Measurements from ENCODE around the gene NDUFA7. TPM values are rescaled to one million over a fixed set of nuclear protein-coding genes. Genes with fewer than 3 reads are reported as not detected.
A peak's percentile ranks its signal among the peaks of the same experiment; 100 is the strongest.
"Not testable (repeated sequence)": the region's sequence is repeated elsewhere in the genome, so short reads cannot be mapped to it uniquely, and the experiment has no call there.

Gene NDUFA7
- total RNA-seq, 1 experiment from 2014 or later: 40.1 TPM

GRCh38 chr19:8349629-8350372, 28.6 kb upstream of the NDUFA7 start:
- H3K36me3 ChIP-seq, H3K4me3 ChIP-seq, H3K9me3 ChIP-seq, DNase-seq, H3K27me3 ChIP-seq: not testable (repeated sequence)

GRCh38 chr19:8343483-8343844, 22.3 kb upstream of the NDUFA7 start:
- no peaks in the 10 kb centered on the region for H3K9me3 ChIP-seq
- H3K4me3 ChIP-seq: peak overlapping the region; percentile 46
- no peaks in the 10 kb centered on the region for H3K36me3 ChIP-seq
- no peak for DNase-seq
- H3K27me3 ChIP-seq: peaks cover 26% of the 10 kb centered on the region

- peak; percentile 100 for DNase-seq
- H3K36me3 ChIP-seq: no peaks in the 10 kb centered on the region
Measured at GRCh38 chr19:8342684-8343482, 21.7 kb upstream of the NDUFA7 start, which contains the start of gene KANK3. Gene KANK3 (minus strand): TSS chr19:8343262. CDS start chr19:8337828, 5,434 bp downstream.

GRCh38 chr19:8342316-8342683, 21.1 kb upstream of the NDUFA7 start:
- DNase-seq: no peak
- Histone ChIP-seq H3K9me3 (no peaks in the 10 kb centered on the region), H3K36me3 (no peaks in the 10 kb centered on the region), H3K4me3 (no peak overlapping the region), H3K27me3 (peaks cover 28% of the 10 kb centered on the region)

More at GRCh38 chr19:8342684-8343482, 21.7 kb upstream of the NDUFA7 start, which contains the start of gene KANK3:
- Histone ChIP-seq H3K4me3 (peak within 1 kb of the TSS; percentile 46), H3K9me3 (no peaks in the 10 kb centered on the region), H3K27me3 (peaks cover 28% of the 10 kb centered on the region)

- H3K4me3 ChIP-seq, DNase-seq, H3K36me3 ChIP-seq, H3K9me3 ChIP-seq: not testable (repeated sequence)
- H3K27me3 ChIP-seq: peaks cover 28% of the 10 kb centered on the region
Measured at GRCh38 chr19:8341504-8341903, 20.3 kb upstream of the NDUFA7 start.

GRCh38 chr19:8340341-8341096, 19.3 kb upstream of the NDUFA7 start:
- H3K36me3 ChIP-seq: no peaks in the 10 kb centered on the region
- no peak overlapping the region for H3K4me3 ChIP-seq
- H3K27me3 ChIP-seq: peaks cover 34% of the 10 kb centered on the region
- H3K9me3 ChIP-seq: no peaks in the 10 kb centered on the region
- no peak for DNase-seq

GRCh38 chr19:8338835-8339234, 17.7 kb upstream of the NDUFA7 start:
- H3K36me3 ChIP-seq: no peaks in the 10 kb centered on the region
- H3K27me3 ChIP-seq: peaks cover 40% of the 10 kb centered on the region
- H3K4me3 ChIP-seq: no peak overlapping the region
- no peak for DNase-seq
- no peaks in the 10 kb centered on the region for H3K9me3 ChIP-seq

GRCh38 chr19:8337728-8338127, 16.6 kb upstream of the NDUFA7 start:
- no peak overlapping the region for H3K4me3 ChIP-seq
- no peak for DNase-seq

GRCh38 chr19:8336660-8337059, 15.5 kb upstream of the NDUFA7 start:
- no peak for DNase-seq
- H3K36me3 ChIP-seq: no peaks in the 10 kb centered on the region

More at GRCh38 chr19:8337728-8338127, 16.6 kb upstream of the NDUFA7 start:
- Histone ChIP-seq H3K36me3 (no peaks in the 10 kb centered on the region), H3K9me3 (no peaks in the 10 kb centered on the region), H3K27me3 (peaks cover 46% of the 10 kb centered on the region)

GRCh38 chr19:8336072-8336569, 14.9 kb upstream of the NDUFA7 start:
- no peaks in the 10 kb centered on the region for H3K9me3 ChIP-seq
- DNase-seq: no peak
- H3K27me3 ChIP-seq: peaks cover 45% of the 10 kb centered on the region
- no peaks in the 10 kb centered on the region for H3K36me3 ChIP-seq
- no peak overlapping the region for H3K4me3 ChIP-seq

More at GRCh38 chr19:8336660-8337059, 15.5 kb upstream of the NDUFA7 start:
- no peak overlapping the region for H3K4me3 ChIP-seq
- H3K27me3 ChIP-seq: peaks cover 45% of the 10 kb centered on the region
- no peaks in the 10 kb centered on the region for H3K9me3 ChIP-seq

- Histone ChIP-seq H3K4me3 (peak overlapping the region; percentile 9; the same call in 1 of the 2 replicates), H3K36me3 (no peaks in the 10 kb centered on the region), H3K9me3 (no peaks in the 10 kb centered on the region), H3K27me3 (peaks cover 40% of the 10 kb centered on the region)
- DNase-seq: no peak
Measured at GRCh38 chr19:8335343-8336071, 14.3 kb upstream of the NDUFA7 start.

GRCh38 chr19:8334458-8335342, 13.5 kb upstream of the NDUFA7 start:
- peak overlapping the region; percentile 39 for H3K4me3 ChIP-seq
- DNase-seq: peak; percentile 88
- peaks cover 37% of the 10 kb centered on the region for H3K27me3 ChIP-seq

GRCh38 chr19:8333767-8334457, 12.7 kb upstream of the NDUFA7 start:
- no peak for DNase-seq
- peaks cover 29% of the 10 kb centered on the region for H3K27me3 ChIP-seq
- H3K4me3 ChIP-seq: no peak overlapping the region
- H3K9me3 ChIP-seq: no peaks in the 10 kb centered on the region
- no peaks in the 10 kb centered on the region for H3K36me3 ChIP-seq

More at GRCh38 chr19:8334458-8335342, 13.5 kb upstream of the NDUFA7 start:
- Histone ChIP-seq H3K9me3 (no peaks in the 10 kb centered on the region), H3K36me3 (no peaks in the 10 kb centered on the region)

GRCh38 chr19:8332976-8333766, 12.0 kb upstream of the NDUFA7 start:
- no peak overlapping the region for H3K4me3 ChIP-seq
- H3K36me3 ChIP-seq: no peaks in the 10 kb centered on the region
- H3K9me3 ChIP-seq: no peaks in the 10 kb centered on the region
- H3K27me3 ChIP-seq: peaks cover 27% of the 10 kb centered on the region
- no peak for DNase-seq

Measured in MG63 (cell line).